ENCODE measurements around the gene CLEC5A. TPM values are rescaled to one million over a fixed set of nuclear protein-coding genes. Genes with fewer than 3 reads are reported as not detected.

Gene CLEC5A
- total and polyA plus RNA-seq, 2 of the 8 experiments (the other 6 are each of a cell fraction or from before 2014, with no cell fraction given) = not detected

DNA sequence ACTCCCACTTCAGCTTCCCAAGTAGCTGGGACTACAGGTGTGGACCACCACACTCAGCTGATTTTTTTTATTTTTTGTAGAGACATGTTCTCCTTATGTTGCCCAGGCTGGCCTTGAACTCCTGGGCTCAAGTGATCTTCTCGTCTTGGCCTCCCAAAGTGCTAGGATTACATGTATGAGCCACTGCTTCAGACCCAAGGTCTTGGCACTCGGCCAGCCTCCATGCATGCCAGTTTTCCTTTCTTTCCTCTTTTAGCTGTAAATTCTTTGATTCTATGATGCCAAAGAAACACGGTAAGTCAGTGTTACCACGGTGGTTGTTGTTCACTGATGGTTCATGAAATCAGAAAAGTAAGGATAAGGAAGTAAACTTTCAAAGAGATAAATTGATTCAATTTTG, 45.9 kb upstream of the CLEC5A start (continued):
- TF ChIP-seq RFX5 (IDR thresholded peaks at IDR 0.05; ENCODE audit: borderline replicate concordance, low read depth, low read length) = no peak
- no peak for TF ChIP-seq TCF12 (IDR thresholded peaks at IDR 0.05; ENCODE audit: low read depth, low read length)
